RWPE2 (cell line): ENCODE data around the gene SP1.

Source experiments
- ATAC-seq: fragments of 200-7000 bp; cut with Tn5 transposase; 3 replicates; pipeline ENCODE4 v1.9.1; 2021; ENCODE audit warnings: low read depth
- DNase-seq: peaks from one replicate; pipeline ENCODE4 v3.0.0-alpha.2; 2020; ENCODE audit warnings: low spot score
- H3K27ac ChIP-seq: fragments of 450-650 bp; 2 replicates; pipeline ENCODE4 v1.5.1; 2017; ENCODE audit warnings: mild to moderate bottlenecking; ENCODE audit not compliant: poor library complexity, severe bottlenecking
- H3K27me3 ChIP-seq: fragments of 250-450 bp; sonication (Bioruptor Pico); 2 replicates; pipeline ENCODE4 v1.5.1; 2021; ENCODE audit warnings: mild to moderate bottlenecking, moderate library complexity; ENCODE audit not compliant: insufficient read depth, poor library complexity, severe bottlenecking
- H3K36me3 ChIP-seq: fragments of 250-450 bp; sonication (Bioruptor Pico); 2 replicates; pipeline ENCODE4 v1.5.1; 2020; ENCODE audit warnings: low read depth, mild to moderate bottlenecking, moderate library complexity
- H3K4me1 ChIP-seq: fragments of 250-450 bp; sonication (Bioruptor Pico); 2 replicates; pipeline ENCODE4 v1.5.1; 2021; ENCODE audit warnings: mild to moderate bottlenecking, moderate library complexity; ENCODE audit not compliant: insufficient read depth, poor library complexity, severe bottlenecking
- H3K4me3 ChIP-seq: fragments of 250-450 bp; sonication (Bioruptor Pico); 2 replicates; pipeline ENCODE4 v1.5.1; 2021; ENCODE audit warnings: mild to moderate bottlenecking, moderate library complexity; ENCODE audit not compliant: severe bottlenecking
- H3K9me3 ChIP-seq: fragments of 250-450 bp; sonication (Bioruptor Pico); 2 replicates; pipeline ENCODE4 v1.5.1; 2021; ENCODE audit warnings: mild to moderate bottlenecking, moderate library complexity; ENCODE audit not compliant: severe bottlenecking
- TF ChIP-seq, protein P1 (sequence below): fragments of 450-650 bp; IDR thresholded peaks from one replicate; pipeline ENCODE4 v1.5.1; 2017; ENCODE audit warnings: mild to moderate bottlenecking, moderate library complexity; ENCODE audit not compliant: poor library complexity, severe bottlenecking

The SP1 gene

DNA sequence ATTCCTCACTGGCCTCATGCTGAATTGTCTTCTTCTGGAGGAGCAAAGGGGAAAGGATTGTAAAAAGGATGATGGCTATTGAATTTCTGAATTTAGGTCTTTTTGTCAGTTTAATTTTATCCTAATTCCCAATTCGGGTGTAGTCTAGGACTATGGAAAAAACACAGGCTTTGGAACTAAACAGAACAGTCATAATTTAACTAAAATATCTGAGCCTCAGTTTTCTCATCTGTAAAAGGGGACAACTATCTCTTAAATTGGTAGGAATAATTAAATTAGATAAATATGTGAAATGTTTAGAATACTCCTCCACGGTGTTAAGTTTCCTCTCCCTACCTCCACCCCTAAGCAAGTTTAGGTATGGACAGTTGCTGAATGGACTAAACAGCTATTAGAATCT, 3.2 kb upstream of the SP1 start:
- Histone ChIP-seq H3K27me3 (no peaks in the 10 kb centered on the region), H3K9me3 (no peaks in the 10 kb centered on the region), H3K36me3 (peaks cover 9% of the 10 kb centered on the region), H3K27ac (no peak overlapping the region), H3K4me3 (no peak overlapping the region), H3K4me1 (peaks cover 25% of the 10 kb centered on the region)
- DNase-seq (no peak), ATAC-seq (no peak)
- TF ChIP-seq, protein P1, sequence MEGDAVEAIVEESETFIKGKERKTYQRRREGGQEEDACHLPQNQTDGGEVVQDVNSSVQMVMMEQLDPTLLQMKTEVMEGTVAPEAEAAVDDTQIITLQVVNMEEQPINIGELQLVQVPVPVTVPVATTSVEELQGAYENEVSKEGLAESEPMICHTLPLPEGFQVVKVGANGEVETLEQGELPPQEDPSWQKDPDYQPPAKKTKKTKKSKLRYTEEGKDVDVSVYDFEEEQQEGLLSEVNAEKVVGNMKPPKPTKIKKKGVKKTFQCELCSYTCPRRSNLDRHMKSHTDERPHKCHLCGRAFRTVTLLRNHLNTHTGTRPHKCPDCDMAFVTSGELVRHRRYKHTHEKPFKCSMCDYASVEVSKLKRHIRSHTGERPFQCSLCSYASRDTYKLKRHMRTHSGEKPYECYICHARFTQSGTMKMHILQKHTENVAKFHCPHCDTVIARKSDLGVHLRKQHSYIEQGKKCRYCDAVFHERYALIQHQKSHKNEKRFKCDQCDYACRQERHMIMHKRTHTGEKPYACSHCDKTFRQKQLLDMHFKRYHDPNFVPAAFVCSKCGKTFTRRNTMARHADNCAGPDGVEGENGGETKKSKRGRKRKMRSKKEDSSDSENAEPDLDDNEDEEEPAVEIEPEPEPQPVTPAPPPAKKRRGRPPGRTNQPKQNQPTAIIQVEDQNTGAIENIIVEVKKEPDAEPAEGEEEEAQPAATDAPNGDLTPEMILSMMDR: no peak

DNA sequence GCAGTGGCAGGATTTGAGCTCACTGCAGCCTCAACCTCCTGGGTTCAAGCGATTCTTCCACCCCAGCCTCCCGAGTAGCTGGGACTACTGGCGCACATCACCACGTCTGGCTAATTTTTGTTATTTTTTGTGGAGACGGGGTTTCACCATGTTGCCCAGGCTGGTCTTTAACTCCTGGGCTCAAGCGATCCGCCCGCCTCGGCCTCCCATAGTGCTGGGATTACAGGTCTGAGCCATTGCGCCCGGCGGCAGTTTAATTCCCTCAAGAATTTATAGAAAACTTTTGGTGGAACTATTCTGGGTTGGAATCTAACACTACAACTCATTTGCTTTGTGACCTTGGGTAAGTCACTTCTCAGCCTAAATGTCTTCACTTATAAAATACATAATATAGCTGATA, 1.8 kb upstream of the SP1 start:
- Histone ChIP-seq H3K36me3 (peaks cover 23% of the 10 kb centered on the region), H3K4me1 (peaks cover 24% of the 10 kb centered on the region), H3K9me3 (no peaks in the 10 kb centered on the region), H3K4me3 (no peak overlapping the region), H3K27ac (peak overlapping the region; percentile 72), H3K27me3 (no peaks in the 10 kb centered on the region)
- DNase-seq (no peak), ATAC-seq (no peak)
- TF ChIP-seq, protein P1: no peak

DNA sequence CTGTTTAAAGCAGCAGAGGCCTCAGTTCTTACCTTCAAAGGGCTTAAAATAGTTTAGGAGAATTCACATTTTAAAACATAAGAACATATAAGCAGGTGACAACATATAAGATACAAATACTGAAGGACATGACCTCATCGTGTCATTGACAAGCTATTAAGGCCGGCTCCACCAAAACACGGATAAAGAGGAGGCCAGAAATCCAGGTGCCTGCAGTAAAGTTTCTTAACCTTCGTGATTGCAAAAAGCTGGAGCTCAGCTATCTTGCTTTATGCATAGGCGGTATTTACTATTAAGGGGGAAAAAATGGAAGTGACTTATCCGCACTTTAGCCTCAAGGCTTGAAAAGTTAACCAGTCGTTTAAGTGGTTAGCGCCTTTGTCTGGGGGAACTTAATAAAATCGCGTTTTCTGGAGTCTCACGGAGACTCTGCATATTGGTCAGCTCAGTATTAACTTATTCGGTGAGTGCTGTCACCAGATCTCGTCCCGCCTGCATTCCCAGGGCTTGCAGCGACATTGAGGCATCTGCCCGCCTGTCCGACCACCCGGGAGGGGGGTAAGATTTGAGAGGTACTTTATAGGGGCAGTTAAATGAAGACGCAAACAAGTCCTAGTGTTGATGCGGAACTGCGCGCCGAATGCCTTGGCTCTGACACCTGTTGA, 1.1 kb upstream of the SP1 start:
- TF ChIP-seq, protein P1: no peak
- Histone ChIP-seq H3K36me3 (peaks cover 29% of the 10 kb centered on the region), H3K4me1 (peaks cover 24% of the 10 kb centered on the region), H3K4me3 (peak overlapping the region; percentile 34), H3K9me3 (no peaks in the 10 kb centered on the region), H3K27ac (peak overlapping the region; percentile 72), H3K27me3 (no peaks in the 10 kb centered on the region)
- DNase-seq: no peak
- ATAC-seq: no peak

DNA sequence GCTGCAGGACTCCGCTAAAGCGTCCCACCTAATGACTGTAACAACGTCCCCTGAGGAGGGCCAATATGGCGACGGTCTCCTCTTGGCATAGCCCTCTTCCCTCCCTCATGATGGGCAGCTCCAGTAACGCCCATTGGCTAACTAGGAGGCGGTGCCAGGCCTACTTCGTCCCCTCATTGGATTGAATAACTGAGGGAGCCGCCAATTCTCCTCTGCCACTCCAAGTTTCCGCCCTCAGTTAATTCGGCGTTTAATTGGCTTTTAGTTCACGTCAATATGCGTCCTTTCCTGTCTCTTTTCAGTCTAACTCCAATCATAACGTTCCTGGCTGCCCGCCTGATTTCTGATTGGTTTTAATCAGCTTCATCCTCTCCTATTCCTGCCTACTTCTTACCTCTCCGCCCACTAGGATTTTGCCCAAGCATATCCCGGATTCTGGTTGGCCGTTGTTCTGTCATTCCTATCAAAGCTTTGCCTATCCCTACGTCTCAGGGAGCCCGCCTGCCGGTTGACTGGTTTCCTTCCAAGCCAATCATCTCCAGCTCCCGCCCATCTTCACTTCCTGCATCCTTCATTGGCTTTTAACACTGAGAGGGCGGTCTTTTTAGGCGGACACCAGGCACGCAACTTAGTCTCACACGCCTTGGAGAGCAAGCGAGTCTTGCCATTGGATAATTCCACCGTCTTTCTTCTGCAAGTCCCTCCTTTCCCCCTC, 430 bp upstream of the SP1 start:
- Histone ChIP-seq H3K4me1 (peaks cover 24% of the 10 kb centered on the region), H3K27me3 (no peaks in the 10 kb centered on the region), H3K36me3 (peaks cover 34% of the 10 kb centered on the region), H3K9me3 (no peaks in the 10 kb centered on the region), H3K27ac (peak overlapping the region; percentile 82), H3K4me3 (peak overlapping the region; percentile 50)
- DNase-seq: peak; percentile 98
- TF ChIP-seq, protein P1: no peak
- ATAC-seq: peak; percentile 85
